Activated CD4-positive, alpha-beta memory T cell treated with anti-CD3 and anti-CD28 coated beads for 36 hours (primary cell): ENCODE measurements around the gene MOV10L1. TPM values are rescaled to one million over a fixed set of nuclear protein-coding genes. Genes with fewer than 3 reads are reported as not detected.

Experiments
- CTCF ChIA-PET: fragments of 350-600 bp; sonication (Branson Sonifier 250); formaldehyde crosslinking; loops from one replicate; lab custom pipeline; 2021; ENCODE audit warnings: antibody characterized with exemption, inconsistent platforms; lab: Charles Lee
- POLR2A ChIA-PET: fragments of 350-600 bp; sonication (Branson Sonifier 250); formaldehyde crosslinking; loops from one replicate; lab custom pipeline; 2021; ENCODE audit warnings: antibody characterized with exemption; lab: Charles Lee
- DNase-seq: peaks from one replicate; pipeline ENCODE4 v3.0.0-alpha.2; 2020
- H3K27ac Mint-ChIP-seq: one replicate; pipeline ENCODE4 v1.8.0; 2021; ENCODE audit warnings: mixed read lengths
- H3K27me3 Mint-ChIP-seq: one replicate; pipeline ENCODE4 v1.8.0; 2021; ENCODE audit warnings: mixed read lengths
- H3K36me3 Mint-ChIP-seq: one replicate; pipeline ENCODE4 v1.8.0; 2021; ENCODE audit warnings: mixed read lengths
- H3K4me1 Mint-ChIP-seq: one replicate; pipeline ENCODE4 v1.8.0; 2021; ENCODE audit warnings: low read depth, mixed read lengths
- H3K4me3 Mint-ChIP-seq: one replicate; pipeline ENCODE4 v1.8.0; 2021; ENCODE audit warnings: mild to moderate bottlenecking, mixed read lengths
- H3K9me3 Mint-ChIP-seq: one replicate; pipeline ENCODE4 v1.8.0; 2021; ENCODE audit warnings: mixed read lengths
- intact Hi-C: fragments of 100-400 bp; cut with micrococcal nuclease; formaldehyde crosslinking; loops from one replicate; pipeline ENCODE4 v1.15.1; 2023
- total RNA-seq, 2 experiments: library from RNA; stranded (reverse); gene quantifications; one replicate each; pipeline ENCODE4 v1.2.3, GENCODE V29; 2021

The MOV10L1 gene
- total RNA-seq, 2 experiments from 2014 or later, result not detected

GRCh38 chr22:50150161-50151129 is 60.6 kb downstream of the MOV10L1 start:
- H3K36me3 Mint-ChIP-seq, result no peaks in the 10 kb centered on the region
- H3K4me3 Mint-ChIP-seq, result no peak overlapping the region
- H3K27ac Mint-ChIP-seq, result no peak overlapping the region
- H3K9me3 Mint-ChIP-seq, result no peaks in the 10 kb centered on the region
- ChIA-PET CTCF (interaction anchor here (0.5 to 4.0 kb wide), 8 partner anchors 37 to 383 kb away, joined by 3 to 40 read pairs (median 4); no protein-coding TSS in a partner anchor), POLR2A (no interaction called here)
- DNase-seq, result no peak
- intact Hi-C loops, result no loop called here
- H3K27me3 Mint-ChIP-seq, result peaks cover 2% of the 10 kb centered on the region
- H3K4me1 Mint-ChIP-seq, result peaks cover 4% of the 10 kb centered on the region

GRCh38 chr22:50151571-50152537 is 62.0 kb downstream of the MOV10L1 start:
- Mint-ChIP-seq H3K4me1 (peaks cover 4% of the 10 kb centered on the region), H3K36me3 (no peaks in the 10 kb centered on the region), H3K27ac (no peak overlapping the region), H3K4me3 (no peak overlapping the region), H3K9me3 (no peaks in the 10 kb centered on the region), H3K27me3 (peaks cover 2% of the 10 kb centered on the region)
- intact Hi-C loops, result no loop called here
- ChIA-PET CTCF (interaction anchor here (1.1 to 4.0 kb wide), 2 partner anchors 56 to 59 kb away, joined by 3 to 40 read pairs; no protein-coding TSS in a partner anchor), POLR2A (no interaction called here)
- no peak for DNase-seq

- Mint-ChIP-seq H3K4me3 (no peak overlapping the region), H3K4me1 (peaks cover 4% of the 10 kb centered on the region), H3K9me3 (no peaks in the 10 kb centered on the region), H3K27ac (no peak overlapping the region), H3K27me3 (peaks cover 3% of the 10 kb centered on the region), H3K36me3 (no peaks in the 10 kb centered on the region)
- POLR2A ChIA-PET, result no interaction called here
- intact Hi-C loops, result no loop called here
- CTCF ChIA-PET, result no interaction called here
- DNase-seq, result no peak
These were observed 63.4 kb downstream of the MOV10L1 start for GRCh38 chr22:50153056-50153755.

DNA sequence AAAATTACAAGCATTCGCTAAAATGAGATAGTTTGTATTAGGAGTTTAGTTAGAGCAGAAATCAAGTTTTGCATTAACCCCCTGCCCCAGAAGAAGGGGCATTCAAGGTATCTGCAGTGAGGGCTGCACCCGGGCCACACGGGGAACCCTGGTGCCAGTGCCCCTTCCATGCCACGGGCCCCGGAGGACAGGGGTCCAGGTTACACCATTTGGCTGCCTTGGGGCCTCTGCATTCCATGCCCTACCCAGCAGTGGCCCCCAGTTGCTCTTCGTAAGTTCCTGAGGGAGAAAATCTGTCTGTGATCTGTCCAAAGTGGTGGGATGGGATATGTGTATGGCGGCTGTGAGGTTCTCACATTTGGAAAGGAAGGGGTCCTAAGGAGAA is 63.9 kb downstream of the MOV10L1 start:
- no peak overlapping the region for H3K4me3 Mint-ChIP-seq
- ChIA-PET CTCF (no interaction called here), POLR2A (no interaction called here)
- no peak for DNase-seq
- H3K4me1 Mint-ChIP-seq, result peaks cover 4% of the 10 kb centered on the region
- peaks cover 6% of the 10 kb centered on the region for H3K27me3 Mint-ChIP-seq
- H3K36me3 Mint-ChIP-seq, result no peaks in the 10 kb centered on the region
- no peaks in the 10 kb centered on the region for H3K9me3 Mint-ChIP-seq
- intact Hi-C loops, result no loop called here
- H3K27ac Mint-ChIP-seq, result no peak overlapping the region

DNA sequence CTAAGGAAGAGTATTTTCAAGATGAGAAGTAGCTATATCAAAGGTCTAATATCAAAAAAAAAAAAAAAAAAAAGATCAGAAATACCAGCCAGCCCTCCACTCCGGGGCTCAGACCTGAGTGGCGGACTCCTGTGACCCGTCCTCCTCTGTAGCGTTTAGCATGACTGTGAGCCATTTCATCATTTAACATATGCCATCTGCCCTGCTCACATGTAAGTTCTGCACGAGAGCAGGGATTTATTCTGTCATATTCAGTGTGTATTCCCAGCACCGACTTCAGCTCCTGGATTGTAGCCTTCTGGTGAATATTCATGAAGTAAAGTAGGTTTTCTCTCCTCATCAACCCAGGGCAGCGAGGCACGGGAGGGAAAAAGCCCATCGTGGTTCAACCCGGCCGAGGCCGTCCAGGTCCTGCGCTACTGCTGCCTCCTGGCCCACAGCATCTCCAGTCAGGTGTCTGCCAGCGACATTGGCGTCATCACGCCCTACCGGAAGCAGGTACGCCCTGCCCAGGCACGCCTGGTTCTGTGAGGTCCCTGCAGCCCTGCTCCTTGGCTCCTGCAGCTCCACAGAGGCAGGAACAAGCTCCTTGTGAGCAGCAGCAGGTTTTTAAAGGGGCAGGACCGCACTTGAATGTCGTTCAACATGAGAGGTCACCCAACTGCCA is 68.0 kb downstream of the MOV10L1 start:
- ChIA-PET POLR2A (no interaction called here), CTCF (no interaction called here)
- intact Hi-C loops, result no loop called here
- no peak overlapping the region for H3K4me3 Mint-ChIP-seq
- no peaks in the 10 kb centered on the region for H3K4me1 Mint-ChIP-seq
- peaks cover 13% of the 10 kb centered on the region for H3K27me3 Mint-ChIP-seq
- no peaks in the 10 kb centered on the region for H3K36me3 Mint-ChIP-seq
- no peak overlapping the region for H3K27ac Mint-ChIP-seq
- no peaks in the 10 kb centered on the region for H3K9me3 Mint-ChIP-seq
- DNase-seq, result no peak

DNA sequence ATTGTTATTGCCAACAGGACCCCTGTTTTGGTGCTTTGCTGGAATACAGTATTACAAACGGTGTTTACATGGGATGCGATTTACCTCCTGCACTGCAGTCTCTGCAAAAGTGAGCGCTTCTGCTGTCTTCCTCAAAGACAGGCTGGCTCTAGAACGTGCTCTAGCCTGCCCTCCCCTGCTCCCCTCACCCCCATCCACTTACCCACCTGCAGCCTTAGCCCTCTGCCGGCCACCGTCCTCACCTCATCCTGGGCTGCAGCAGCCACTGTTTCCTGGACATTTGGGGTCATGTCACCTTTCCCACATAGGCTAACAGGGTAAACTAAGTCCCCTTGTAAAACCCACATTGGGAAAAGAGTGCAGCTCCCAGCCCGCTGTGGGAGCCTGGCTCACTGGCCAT is 71.1 kb downstream of the MOV10L1 start:
- peaks cover 20% of the 10 kb centered on the region for H3K27me3 Mint-ChIP-seq
- intact Hi-C loops, result no loop called here
- no peak for DNase-seq
- no peaks in the 10 kb centered on the region for H3K4me1 Mint-ChIP-seq
- H3K27ac Mint-ChIP-seq, result no peak overlapping the region
- no peak overlapping the region for H3K4me3 Mint-ChIP-seq
- CTCF ChIA-PET, result no interaction called here
- POLR2A ChIA-PET, result no interaction called here
- H3K9me3 Mint-ChIP-seq, result no peaks in the 10 kb centered on the region
- no peaks in the 10 kb centered on the region for H3K36me3 Mint-ChIP-seq

- Mint-ChIP-seq H3K4me3 (no peak overlapping the region), H3K36me3 (no peaks in the 10 kb centered on the region), H3K27ac (no peak overlapping the region), H3K4me1 (no peaks in the 10 kb centered on the region), H3K27me3 (peaks cover 20% of the 10 kb centered on the region), H3K9me3 (no peaks in the 10 kb centered on the region)
- intact Hi-C loops, result no loop called here
- POLR2A ChIA-PET, result no interaction called here
- CTCF ChIA-PET, result no interaction called here
- DNase-seq, result no peak
These were observed 71.9 kb downstream of the MOV10L1 start for GRCh38 chr22:50161508-50162390.

- Mint-ChIP-seq H3K27ac (no peak overlapping the region), H3K36me3 (no peaks in the 10 kb centered on the region), H3K4me3 (no peak overlapping the region), H3K4me1 (no peaks in the 10 kb centered on the region), H3K27me3 (peaks cover 19% of the 10 kb centered on the region), H3K9me3 (no peaks in the 10 kb centered on the region)
- ChIA-PET POLR2A (no interaction called here), CTCF (no interaction called here)
- no peak for DNase-seq
- intact Hi-C loops, result no loop called here
These were observed 72.7 kb downstream of the MOV10L1 start for GRCh38 chr22:50162391-50162956.

DNA sequence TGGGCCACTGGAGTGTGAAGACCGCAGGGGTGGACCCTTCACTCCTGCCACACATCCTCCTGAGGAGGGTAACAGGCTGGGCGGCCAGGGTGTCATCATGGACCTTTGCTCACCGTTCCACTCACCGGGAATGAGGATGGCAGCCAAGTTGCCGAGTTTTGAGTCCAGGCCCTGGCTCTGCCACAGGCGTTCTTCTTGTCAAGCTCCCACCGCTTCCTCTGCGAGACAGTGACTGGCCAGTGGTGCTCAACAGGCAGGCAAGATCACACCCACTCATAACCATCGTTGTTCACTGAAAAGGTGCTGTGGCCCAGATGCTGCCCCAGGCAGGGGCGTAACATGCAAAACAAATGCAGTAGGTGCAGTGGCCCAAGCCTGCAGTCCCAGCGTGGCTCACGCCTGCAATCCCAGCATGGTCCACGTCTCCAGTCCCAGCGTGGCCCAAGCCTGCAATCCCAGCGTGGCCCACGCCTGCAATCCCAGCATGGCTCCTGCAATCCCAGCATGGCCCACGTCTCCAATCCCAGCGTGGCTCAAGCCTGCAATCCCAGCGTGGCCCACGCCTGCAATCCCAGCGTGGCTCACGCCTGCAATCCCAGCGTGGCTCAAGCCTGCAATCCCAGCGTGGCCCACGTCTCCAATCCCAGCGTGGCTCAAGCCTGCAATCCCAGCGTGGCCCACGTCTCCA is 75.8 kb downstream of the MOV10L1 start:
- no peak overlapping the region for H3K27ac Mint-ChIP-seq
- intact Hi-C loops, result no loop called here

More for the DNA sequence above, 75.8 kb downstream of the MOV10L1 start:
- ChIA-PET CTCF (no interaction called here), POLR2A (no interaction called here)
- H3K27me3 Mint-ChIP-seq, result peaks cover 28% of the 10 kb centered on the region
- no peak for DNase-seq
- no peak overlapping the region for H3K4me3 Mint-ChIP-seq
- peaks cover 6% of the 10 kb centered on the region for H3K4me1 Mint-ChIP-seq
- H3K36me3 Mint-ChIP-seq, result no peaks in the 10 kb centered on the region
- no peaks in the 10 kb centered on the region for H3K9me3 Mint-ChIP-seq
